ENCODE data around the gene SUPT4H1.
"Not testable (repeated sequence)": the region's sequence is repeated elsewhere in the genome, so short reads cannot be mapped to it uniquely, and the experiment has no call there.

SUPT4H1 gene

GRCh38 chr17:58363457-58364185, 11.6 kb upstream of the SUPT4H1 start:
- DNase-seq (ENCODE audit: low read depth in 3 of 3), result no peak

DNA sequence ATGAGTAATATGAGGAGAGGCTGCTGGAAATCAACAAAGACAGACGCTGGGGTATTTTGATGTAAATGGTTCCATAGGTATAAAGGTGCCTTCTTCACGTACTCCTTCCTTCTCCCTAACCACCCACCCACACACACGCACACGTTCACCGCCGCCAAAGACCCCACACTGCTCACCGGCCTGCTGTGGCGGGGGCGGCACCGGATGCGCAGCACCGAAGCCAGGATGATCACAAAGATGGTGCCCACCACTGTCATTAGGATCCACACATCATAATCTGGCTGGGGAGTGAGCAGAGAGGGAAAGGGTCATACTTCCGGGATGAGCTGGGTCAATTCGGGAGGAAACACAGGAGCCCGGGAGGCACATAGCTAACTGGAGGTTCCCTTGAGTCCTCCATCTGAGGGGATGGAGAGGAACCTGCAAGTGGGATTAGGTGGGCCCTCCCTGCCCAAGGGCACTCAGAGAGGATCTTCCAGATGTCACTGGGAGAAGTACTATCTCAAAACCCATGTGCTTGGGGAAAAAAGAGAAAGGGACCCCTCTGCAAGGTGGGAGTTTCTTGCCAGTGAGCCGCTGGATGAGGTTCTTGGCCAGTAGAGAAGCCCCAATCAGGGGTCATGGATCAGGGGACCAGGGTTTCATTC, 10.5 kb upstream of the SUPT4H1 start:
- DNase-seq (ENCODE audit: low read depth in 3 of 3), result no peak

- DNase-seq (ENCODE audit: low read depth in 3 of 3), result no peak
Measured at GRCh38 chr17:58360296-58361063, 8.5 kb upstream of the SUPT4H1 start.

DNA sequence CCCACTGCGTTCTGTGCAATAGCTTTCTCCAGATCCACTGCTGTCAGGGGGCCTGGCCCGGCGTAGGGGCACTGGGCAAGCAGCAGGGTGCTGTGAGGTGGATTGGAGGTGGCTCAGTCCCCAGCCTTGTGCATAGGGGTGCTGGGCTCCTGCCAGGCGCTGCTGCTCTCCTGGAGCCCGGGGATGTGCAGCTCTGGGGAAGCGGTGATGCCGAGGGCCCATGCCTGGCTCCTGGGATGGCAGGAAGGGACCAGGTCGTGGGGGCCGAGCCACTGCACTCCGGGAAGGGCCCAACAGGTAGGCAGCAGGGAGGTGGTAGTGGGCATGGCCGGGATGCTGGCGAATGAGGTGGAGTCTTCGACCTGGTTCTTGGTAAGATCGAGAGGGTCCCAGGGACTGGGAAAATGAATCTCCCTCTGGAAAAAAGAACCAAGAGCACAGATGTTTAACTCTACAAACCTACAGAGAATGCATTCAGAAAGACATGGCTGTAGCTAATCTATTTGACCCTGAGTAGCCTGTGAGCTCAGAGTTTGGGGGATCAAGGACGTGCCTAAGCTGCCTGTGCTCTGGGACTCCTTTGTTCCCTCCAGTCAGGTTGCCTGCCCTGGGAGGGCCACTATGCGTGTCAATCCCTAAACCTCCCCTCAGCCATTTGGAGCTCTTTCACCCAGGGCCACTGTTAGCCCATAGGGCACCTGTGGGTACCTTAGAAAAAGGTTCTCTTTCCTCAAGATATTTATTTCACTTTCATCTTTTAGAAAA, 6.6 kb upstream of the SUPT4H1 start:
- DNase-seq (ENCODE audit: low read depth in 3 of 3), result no peak

- DNase-seq (ENCODE audit: low read depth in 3 of 3), result no peak
Measured at GRCh38 chr17:58357312-58358297, 5.6 kb upstream of the SUPT4H1 start.

GRCh38 chr17:58356231-58356630, 4.2 kb upstream of the SUPT4H1 start:
- no peak for DNase-seq (ENCODE audit: low read depth in 3 of 3)

- no peak for DNase-seq (ENCODE audit: low read depth in 3 of 3)
Measured at GRCh38 chr17:58354541-58355216, 2.7 kb upstream of the SUPT4H1 start.

DNA sequence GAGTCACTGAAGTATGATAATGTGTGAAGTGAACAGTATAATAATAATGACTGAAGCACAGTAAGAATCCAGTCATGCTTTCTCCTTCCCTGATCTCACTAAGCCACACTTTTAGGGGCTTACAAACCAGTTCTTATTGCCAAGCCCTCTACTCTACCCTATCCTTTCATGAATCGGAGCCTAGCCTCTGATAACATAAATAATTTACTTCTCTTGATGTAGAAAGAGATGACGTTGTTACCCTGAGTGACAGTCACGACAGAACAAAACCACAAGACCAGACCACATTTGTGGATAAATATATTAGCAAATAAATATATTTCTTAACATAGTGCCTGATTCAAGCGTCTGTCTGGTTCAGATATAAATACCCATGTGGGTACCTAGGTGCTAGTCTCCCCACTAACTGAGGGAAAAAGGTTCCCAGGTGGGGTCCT, 1.4 kb upstream of the SUPT4H1 start:
- no peak for DNase-seq (ENCODE audit: low read depth in 3 of 3)

DNA sequence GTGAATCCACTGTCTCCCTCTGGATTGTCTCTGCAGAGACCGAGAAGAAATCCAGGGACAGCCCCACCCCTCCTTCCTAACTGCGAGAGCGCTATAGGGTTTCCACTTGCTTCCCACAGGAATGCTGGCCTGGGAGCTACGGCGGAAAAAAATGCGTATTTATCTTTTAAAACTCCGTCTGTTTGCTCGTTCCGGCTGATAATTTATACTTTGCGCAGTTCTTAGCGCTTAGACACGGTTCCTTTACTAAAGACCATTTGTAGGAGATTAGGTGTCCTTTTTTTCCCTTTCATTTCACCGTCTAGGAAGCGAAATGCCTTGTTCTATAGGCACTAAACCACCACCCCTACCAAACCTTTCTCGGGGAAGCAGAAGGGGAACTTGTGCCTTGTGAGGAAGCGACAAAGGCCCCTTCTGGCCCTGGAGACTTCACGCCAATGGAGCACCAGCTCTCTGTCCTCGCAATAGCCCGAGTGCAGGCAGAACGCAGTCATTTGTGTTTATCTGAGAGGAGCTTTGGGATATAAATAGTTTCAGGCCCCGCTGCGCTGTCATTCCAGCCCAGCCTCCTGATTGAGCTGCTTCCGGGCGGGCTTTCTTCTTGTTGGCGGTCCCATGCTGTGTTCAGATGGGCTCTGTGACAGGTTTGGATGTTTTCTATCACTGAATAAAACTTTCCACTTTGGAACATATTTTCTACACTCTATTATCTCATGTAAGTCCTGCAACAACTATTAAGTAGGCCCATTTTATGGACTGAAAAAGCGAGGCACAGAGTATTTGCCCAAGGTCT, 791 bp upstream of the SUPT4H1 start:
- no peak for DNase-seq (ENCODE audit: low read depth in 3 of 3)

DNA sequence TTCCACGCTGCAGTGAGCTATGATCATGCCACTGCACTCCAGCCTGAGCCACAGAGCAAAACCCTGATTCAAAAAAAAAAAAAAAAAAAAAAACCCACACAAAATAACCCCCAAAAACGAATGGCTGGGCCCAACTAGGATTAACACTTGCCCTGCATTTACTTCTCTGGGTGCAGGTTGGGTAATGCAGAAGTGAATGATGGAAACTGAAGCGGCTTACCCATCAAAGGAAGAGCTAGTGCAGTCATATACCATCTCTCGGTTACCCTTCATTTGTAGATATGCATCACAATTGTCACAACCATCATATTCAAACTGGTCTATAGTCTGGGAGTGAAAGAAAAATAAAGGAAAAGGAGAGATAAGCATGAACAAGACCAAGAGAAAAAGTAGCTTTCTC, 819 bp downstream of the SUPT4H1 start:
- DNase-seq (ENCODE audit: low read depth in 3 of 3), result no peak

GRCh38 chr17:58348038-58348437, 4.0 kb downstream of the SUPT4H1 start:
- no peak for DNase-seq (ENCODE audit: low read depth in 3 of 3)

DNA sequence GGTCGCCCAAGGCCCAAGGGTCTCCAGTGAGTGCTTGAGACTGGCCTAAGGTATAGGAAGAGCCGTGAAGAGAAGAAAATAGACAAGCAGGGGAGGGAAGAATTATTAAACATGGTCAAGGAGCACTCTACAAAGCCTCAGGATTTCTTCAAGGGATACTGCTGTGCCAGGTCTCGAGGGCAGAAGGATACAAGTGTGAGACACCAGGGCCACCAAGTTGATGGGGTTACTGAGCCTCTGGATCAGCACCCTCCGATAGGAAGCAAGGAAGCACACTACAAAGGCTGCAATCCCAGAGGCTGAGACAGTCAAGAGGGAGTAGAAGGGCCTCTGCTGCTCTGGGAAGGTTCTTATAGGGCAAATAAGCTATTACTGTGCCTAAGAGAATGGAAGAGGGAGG, 6.5 kb downstream of the SUPT4H1 start:
- no peak for DNase-seq (ENCODE audit: low read depth in 3 of 3)

- DNase-seq (ENCODE audit: low read depth in 3 of 3), result peak in 1 of 3 donors; percentile 47
Measured at GRCh38 chr17:58344791-58345157, 7.2 kb downstream of the SUPT4H1 start.

DNA sequence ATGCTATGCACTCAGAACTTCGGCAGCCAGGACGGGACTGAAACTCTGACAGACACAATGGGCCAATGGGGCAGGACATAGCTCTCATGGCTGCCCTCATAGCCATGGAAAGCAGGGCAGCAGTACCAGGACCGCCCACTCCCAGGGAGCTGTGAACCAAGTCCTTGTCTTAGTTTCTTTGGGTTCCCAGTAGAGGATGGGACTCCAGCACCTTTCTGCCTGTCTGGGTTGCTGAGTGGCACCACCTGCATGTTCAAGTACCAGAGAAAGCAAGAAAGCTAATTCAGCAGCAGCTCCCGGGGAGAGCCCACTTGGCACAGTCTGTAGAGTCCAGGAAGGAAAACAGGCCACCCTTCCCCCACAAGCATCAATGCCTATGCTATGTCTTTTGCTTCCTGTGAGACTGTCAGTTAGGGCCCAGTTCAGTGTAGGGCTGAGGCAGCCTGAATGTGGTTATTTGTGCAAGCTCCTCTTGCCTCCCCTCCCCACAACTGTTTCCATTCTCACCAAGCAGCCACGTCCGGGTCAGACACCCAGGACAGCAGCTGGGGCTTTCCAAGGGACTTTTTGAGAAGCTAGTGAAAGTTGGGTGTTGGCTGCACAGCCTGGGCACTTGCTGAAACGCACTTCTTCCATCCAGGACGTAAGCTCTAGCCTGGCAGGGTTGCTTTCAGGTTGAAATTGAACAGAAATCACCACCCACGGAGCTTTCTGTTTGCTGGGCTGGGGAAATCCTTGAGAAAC, 7.8 kb downstream of the SUPT4H1 start:
- peak in 2 of 3 donors; percentile 82 to 92 for DNase-seq (ENCODE audit: low read depth in 3 of 3)

- no peak for DNase-seq (ENCODE audit: low read depth in 3 of 3)
Measured at GRCh38 chr17:58343131-58343530, 8.9 kb downstream of the SUPT4H1 start.

- DNase-seq (ENCODE audit: low read depth in 3 of 3), result no peak
Measured at GRCh38 chr17:58341861-58342475, 10.0 kb downstream of the SUPT4H1 start.

- DNase-seq (ENCODE audit: low read depth in 3 of 3), result not testable (repeated sequence)
Measured at GRCh38 chr17:58341136-58341860, 10.7 kb downstream of the SUPT4H1 start.

All from stimulated activated CD4-positive, alpha-beta T cell treated with anti-CD3 and anti-CD28 coated beads, TNF-alpha, amount 100 ng/mL, for 48 hours (primary cell).